Measurements from ENCODE around the gene NCDN.
A peak's percentile ranks its signal among the peaks of the same experiment; 100 is the strongest.

NCDN gene

DNA sequence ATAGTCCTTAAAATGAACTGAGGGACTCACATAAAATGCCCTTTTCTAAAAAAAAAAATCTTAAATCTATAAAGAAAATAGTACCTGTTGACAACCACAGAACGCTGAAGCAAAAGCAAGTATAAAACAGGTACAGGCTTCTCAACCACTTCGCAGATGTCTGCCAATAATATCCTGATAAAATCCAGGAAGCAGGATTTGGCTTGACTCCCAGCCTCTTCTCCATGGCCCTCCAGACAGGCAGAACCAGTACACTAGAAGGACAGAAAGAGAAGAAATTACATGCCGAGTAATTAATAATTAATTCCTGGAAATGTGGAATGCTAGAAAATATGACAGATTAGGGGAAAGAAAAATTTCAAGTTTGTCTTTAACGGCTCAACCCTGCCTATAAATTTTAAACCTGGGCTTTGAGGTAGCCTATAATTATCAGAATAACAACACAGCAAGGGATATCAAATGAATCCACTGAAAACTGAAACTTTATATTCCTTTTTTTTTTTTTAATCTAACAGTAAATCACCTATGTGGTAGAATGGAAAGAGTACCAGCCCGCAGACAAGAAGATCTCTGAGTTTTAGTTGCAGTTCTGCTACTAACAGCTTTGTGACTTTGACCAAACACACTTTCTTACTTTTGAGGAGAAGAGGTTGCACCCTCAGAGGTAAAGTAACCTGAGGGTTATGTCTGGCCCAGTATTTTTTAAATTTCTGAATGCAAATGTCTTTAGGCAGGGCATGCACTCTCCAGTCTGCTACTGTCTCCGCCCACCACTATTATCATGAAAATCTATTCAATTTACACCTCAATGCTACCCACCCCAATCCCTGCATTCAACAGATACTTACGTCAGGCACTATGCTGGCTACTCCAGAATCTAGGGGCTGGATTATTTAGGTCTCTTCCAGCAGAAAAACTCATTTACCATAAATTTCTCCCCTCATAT is 3.1 kb upstream of the NCDN start:
- DNase-seq (ENCODE audit: low read depth) = no peak

GRCh38 chr1:35555212-35555584 is 2.4 kb upstream of the NCDN start:
- no peak for DNase-seq (ENCODE audit: low read depth)

- DNase-seq (ENCODE audit: low read depth) = no peak
These were observed 1.8 kb upstream of the NCDN start for GRCh38 chr1:35555601-35556477.

- no peak for DNase-seq (ENCODE audit: low read depth)
These were observed 998 bp upstream of the NCDN start for GRCh38 chr1:35556484-35557117.

DNA sequence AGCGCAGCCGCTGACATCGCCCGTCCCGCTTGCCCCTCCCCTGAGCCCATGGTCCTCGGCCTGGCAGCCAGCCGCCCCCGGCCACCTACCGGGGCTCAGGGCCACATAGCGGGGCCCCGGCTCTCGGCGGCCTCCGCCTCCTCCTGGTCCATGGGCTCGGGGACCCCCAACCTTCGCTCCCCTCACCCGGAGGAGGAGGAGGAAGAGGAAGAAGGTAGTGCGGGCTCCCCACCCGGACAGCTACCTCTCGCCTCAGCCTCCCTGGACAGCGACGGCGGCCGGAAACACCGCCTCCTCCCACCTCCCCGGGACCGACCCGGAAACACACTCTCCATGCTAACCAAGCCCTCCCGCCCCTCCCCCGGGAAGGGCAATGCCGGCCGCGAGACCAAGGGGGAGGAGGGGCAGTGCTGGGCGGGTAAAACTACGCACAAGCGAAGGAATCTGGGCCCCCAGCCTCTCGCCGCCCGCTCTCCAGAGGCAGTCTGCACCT is 435 bp upstream of the NCDN start, which contains the start of gene KIAA0319L:
TSS of gene KIAA0319L (minus strand) at position 286 of the 493 bp plus-strand sequence. CDS start 2,912 bp downstream, outside the sequence.
- no peak for DNase-seq (ENCODE audit: low read depth)

DNA sequence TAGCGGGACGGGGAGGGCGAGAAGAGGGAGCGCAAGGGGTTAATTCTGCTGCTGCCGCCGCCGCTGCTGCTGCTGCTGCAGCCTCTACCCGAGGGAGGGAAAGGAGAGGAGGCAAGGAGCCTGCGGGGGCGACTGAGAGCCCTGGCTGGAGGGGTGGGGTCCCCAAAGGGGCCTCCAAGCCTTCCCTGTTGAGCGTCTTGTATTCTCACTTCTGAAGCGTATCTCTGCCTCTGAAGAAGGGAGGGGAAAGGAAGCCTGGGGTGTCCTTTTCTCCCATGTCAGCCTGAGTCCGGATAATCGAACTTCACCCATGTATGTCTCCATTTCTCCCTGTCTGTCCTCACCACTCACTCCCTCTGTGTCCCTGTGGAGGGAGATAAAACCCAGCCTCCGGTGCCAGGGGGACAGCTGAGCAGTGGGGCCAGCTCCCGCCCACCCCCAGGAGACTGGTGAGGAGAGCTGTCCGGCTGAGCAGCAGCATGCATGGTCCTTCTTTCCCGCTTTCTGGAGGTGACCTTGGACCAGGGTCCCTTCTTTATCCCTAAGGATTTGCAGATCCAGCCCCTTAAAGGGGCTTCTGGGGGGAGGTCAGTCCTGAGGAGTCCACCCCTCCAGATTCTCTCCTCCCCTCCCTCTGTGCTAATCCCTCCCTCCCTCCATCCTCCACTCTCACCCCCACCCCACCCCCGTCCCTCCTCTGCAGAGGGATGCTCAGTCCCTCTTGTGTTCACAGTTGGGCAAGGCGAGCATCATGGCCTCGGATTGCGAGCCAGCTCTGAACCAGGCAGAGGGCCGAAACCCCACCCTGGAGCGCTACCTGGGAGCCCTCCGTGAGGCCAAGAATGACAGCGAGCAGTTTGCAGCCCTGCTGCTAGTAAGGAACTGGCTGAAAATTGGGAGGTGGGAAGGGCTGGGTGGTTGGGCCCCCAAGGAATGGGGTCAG is 1.0 kb downstream of the NCDN start:
- no peak for DNase-seq (ENCODE audit: low read depth)

- no peak for DNase-seq (ENCODE audit: low read depth)
These were observed 1.8 kb downstream of the NCDN start for GRCh38 chr1:35559317-35559944.

DNA sequence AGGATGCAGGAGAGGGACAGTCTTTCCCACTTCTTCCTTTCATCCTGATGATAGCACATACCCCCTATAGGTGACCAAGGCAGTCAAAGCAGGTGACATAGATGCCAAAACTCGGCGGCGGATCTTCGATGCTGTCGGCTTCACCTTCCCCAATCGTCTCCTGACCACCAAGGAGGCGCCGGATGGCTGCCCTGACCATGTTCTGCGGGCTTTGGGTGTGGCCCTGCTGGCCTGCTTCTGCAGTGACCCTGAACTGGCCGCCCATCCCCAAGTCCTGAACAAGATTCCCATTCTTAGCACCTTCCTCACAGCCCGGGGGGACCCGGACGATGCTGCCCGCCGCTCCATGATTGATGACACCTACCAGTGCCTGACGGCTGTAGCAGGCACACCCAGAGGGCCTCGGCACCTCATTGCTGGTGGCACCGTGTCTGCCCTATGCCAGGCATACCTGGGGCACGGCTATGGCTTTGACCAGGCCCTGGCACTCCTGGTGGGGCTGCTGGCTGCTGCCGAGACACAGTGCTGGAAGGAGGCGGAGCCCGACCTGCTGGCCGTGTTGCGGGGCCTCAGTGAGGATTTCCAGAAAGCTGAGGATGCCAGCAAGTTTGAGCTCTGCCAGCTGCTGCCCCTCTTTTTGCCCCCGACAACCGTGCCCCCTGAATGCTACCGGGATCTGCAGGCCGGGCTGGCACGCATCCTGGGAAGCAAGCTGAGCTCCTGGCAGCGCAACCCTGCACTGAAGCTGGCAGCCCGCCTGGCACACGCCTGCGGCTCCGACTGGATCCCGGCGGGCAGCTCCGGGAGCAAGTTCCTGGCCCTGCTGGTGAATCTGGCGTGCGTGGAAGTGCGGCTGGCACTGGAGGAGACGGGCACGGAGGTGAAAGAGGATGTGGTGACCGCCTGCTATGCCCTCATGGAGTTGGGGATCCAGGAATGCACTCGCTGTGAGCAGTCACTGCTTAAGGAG is 2.9 kb downstream of the NCDN start:
- DNase-seq (ENCODE audit: low read depth) = no peak

DNA sequence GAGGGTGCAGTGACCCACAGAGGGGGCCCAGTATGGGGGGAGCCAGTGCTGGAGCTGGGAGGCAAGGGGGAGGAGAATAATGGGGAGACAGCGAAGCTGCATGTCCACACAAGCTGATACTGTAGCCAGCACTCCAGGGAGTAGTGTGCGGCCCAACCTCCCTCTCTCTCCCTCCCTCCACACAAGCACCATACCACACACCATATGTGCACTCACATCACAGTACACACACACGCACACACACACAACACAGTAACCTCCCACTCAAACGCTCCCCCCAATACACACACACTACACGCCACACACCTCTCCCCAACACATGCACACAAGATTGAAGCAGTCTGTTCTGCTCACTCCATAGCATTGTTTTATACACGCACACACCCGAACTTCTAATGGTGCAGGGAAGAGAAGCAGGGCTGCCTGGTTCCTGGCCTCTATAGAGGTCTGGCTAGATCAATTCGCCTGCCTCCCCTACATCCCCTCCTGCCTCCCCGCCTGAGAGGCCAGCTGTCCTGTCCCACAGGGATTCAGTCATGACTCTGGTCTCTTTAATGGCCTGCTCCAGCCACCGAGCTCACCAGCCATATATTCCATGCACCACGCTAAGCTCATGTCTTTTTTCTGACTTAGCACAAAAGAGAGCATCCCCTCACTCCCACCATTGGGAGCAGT is 3.8 kb downstream of the NCDN start:
- no peak for DNase-seq (ENCODE audit: low read depth)

DNA sequence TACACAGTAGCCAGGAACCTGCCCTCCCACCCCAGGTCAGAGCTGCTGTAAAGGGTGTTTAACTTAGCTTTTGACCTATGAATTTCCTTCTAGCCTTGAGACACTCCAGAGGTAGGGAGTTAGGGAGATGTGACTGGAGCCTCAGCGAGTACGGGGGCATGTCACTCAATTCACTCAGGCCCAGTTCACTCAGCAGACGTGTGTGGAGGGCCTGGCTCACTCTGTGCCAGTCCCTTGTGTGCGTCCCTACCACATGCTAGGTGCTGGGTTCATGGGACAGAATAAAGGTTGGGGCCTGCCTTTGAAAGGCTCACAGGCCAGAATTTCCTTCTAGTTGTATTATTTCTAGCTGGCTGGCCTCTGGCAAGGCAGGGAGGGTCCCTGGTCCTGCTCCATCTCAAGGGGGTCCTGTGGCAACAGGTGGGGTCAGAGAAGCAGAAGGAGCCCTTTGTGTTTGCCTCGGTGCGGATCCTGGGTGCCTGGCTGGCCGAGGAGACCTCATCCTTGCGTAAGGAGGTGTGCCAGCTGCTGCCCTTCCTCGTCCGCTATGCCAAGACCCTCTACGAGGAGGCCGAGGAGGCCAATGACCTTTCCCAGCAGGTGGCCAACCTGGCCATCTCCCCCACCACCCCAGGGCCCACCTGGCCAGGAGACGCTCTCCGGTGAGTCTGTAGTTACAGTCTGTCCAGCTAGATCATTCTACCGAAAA is 4.5 kb downstream of the NCDN start:
- no peak for DNase-seq (ENCODE audit: low read depth)

DNA sequence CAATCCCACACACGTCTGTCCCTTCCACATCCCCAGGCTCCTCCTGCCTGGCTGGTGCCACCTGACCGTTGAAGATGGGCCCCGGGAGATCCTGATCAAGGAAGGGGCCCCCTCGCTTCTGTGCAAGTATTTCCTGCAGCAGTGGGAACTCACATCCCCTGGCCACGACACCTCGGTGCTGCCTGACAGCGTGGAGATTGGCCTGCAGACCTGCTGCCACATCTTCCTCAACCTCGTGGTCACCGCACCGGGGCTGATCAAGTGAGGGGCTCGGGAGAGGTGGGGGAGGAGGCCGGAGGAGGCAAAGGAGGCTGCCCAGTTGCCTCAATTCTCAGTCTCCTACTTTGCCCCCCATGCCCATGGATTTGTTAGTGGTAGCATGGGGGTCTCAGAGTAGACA is 5.6 kb downstream of the NCDN start:
- no peak for DNase-seq (ENCODE audit: low read depth)

GRCh38 chr1:35564037-35564883 is 6.7 kb downstream of the NCDN start:
- DNase-seq (ENCODE audit: low read depth) = peak; percentile 73

GRCh38 chr1:35564884-35565741 is 7.5 kb downstream of the NCDN start:
- no peak for DNase-seq (ENCODE audit: low read depth)

DNA sequence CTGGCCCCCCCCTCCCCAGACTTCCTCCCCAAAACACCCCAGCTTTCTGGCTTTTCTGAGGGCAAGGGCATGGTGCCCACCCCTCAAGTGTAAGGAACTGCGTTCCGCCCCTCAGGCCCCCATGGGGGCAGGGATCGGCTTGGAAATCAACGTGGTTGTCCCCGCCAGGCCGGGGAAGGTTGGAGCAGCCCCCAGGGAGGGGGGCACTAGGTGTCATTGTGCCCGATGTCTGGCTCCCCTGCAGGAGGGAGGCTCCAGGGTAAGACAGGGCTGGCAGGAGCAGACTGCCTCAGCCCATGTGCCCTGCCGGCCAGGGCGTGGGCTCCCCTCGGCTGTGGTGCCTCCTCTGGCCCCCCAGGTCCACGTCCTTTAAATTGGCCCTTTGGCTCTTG is 8.1 kb downstream of the NCDN start:
- no peak for DNase-seq (ENCODE audit: low read depth)

- DNase-seq (ENCODE audit: low read depth) = no peak
These were observed 10.5 kb downstream of the NCDN start for GRCh38 chr1:35567947-35568558.

DNA sequence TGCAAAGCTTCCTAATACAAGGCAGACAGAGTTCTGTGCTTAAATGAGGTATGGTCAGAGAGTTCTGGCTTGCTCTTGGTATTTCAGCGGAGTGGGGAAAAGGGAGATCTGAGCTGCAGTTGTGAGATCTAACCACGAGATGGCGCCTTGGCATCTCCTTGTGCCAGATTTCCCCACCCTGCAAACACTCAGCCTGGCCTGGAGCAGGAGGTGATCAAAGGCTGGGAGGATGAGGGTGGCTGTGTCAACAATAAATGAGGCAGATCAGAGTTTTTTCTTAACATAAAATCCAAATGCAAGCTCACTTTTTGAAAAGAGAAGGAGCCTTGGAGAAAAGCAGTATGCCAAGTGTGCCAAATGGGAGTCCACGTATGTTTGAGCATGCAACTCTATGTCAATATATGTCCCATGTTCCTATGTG is 11.4 kb downstream of the NCDN start:
- peak; percentile 48 for DNase-seq (ENCODE audit: low read depth)
